T-helper 1 cell treated with Interleukin-12 subunit alpha and Interleukin-12 subunit beta and Interleukin-4 antibody, amounts not matched to agents 30 ng/mL and 1 ng/mL, for 36 hours (primary cell): ENCODE measurements around the gene THSD1. TPM values are rescaled to one million over a fixed set of nuclear protein-coding genes. Genes with fewer than 3 reads are reported as not detected.
"Not testable (repeated sequence)": the region's sequence is repeated elsewhere in the genome, so short reads cannot be mapped to it uniquely, and the experiment has no call there.

ENCODE experiments used
- intact Hi-C: fragments of 100-400 bp; cut with micrococcal nuclease; formaldehyde crosslinking; loops from one replicate; pipeline ENCODE4 v1.15.1; 2024
- total RNA-seq: library from RNA; stranded (reverse); gene quantifications from 2 replicates; pipeline ENCODE4 v1.2.3, GENCODE V29; 2022

THSD1 gene
- total RNA-seq, 1 donor from 2014 or later: 0.49 TPM

DNA sequence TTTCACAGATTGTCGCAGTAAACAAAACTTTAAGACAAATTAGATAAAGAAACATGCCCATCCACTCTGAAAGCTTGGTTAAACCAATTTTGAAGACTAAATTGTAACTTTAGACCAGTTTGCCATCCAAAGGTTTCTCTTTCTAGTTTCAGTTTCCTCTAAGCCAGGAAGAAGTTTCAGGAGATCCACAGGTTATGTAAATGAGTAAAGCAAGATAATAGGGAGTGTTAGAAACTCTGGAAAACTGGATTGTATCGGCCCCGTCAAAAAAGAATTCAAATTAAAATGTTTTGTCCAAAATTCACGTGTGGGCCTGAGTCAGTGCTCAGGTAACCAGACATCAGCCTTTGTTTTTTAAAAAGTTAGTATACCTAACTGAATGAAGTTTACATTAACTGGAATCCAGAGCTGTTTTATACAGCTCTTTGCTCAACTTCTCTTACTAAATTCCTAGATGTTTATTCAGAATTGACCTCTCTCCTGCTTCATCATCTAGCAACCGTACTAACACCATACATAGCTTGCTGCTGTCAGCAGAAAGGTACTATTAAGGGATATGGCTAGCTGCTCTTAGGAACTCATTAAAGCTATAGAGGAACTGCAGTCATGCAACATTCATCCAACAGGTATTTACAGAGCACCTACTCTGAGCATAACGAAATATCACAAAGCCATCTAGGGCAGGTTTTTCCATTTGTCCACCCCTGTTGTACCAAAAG is 43.6 kb downstream of the THSD1 start:
- intact Hi-C loops: not testable (repeated sequence)

- intact Hi-C loops: no loop called here
Measured at GRCh38 chr13:52361225-52361624, 44.7 kb downstream of the THSD1 start.

GRCh38 chr13:52359534-52359933 is 46.4 kb downstream of the THSD1 start:
- intact Hi-C loops: no loop called here

GRCh38 chr13:52356327-52356726 is 49.6 kb downstream of the THSD1 start:
- intact Hi-C loops: no loop called here

DNA sequence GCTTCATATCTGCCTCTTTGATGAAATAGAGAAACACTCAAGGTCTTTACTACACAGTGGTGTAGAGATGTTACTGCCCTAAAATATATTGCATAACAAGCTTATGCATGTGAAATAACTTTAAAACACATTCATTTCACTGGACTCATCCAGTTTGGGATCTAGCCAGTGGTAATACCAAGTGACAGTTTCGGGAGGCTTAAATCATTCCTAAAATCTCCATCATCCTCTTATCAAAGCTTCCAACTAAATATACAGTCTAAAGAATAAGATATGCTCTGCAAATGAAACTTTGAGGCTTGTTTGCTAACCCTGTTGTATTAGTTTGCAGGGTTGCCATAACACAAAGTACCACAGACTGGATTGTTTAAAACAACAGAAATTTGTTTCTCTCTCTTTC is 52.8 kb downstream of the THSD1 start:
- intact Hi-C loops: no loop called here

DNA sequence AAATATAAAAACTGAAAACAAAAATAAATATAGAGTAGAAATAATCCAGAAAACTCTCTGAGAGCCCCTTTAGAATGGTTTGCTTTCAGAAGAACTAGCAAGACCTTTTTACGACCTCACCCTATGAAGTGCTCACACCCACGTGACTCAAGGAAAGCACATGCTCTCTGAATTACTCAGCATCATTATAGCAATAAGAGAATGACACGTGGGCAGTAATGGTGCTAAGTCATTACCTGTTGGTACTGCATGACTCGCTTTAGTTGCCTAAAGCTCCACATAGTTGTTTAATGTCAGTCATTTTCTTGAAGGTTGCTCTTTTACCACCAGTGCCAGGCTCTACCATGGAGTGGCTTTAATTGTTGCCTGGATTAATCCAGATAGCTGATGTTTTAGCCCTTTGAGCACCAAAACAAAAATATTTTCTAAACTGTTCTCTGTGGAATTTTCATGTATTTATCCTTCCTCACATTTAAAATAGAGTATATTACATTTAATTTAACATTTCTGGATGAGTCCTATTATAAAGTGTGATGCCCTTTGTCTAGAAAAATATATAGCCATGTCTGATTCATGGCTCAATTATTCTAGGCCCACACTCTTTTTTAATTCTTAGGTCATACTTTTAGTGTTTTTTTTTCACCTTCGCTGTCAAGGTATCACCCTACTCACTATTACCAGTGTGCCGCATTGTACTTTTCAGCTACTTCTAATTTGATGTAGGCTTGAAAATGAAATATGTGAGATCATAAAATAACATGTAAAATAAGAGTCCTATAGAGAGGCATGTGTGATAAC is 56.8 kb downstream of the THSD1 start:
- intact Hi-C loops: no loop called here

- intact Hi-C loops: no loop called here
Measured at GRCh38 chr13:52348071-52348470, 57.9 kb downstream of the THSD1 start.

GRCh38 chr13:52345631-52346251 is 60.2 kb downstream of the THSD1 start:
- intact Hi-C loops: no loop called here

- intact Hi-C loops: no loop called here
Measured at GRCh38 chr13:52345048-52345447, 60.9 kb downstream of the THSD1 start.

DNA sequence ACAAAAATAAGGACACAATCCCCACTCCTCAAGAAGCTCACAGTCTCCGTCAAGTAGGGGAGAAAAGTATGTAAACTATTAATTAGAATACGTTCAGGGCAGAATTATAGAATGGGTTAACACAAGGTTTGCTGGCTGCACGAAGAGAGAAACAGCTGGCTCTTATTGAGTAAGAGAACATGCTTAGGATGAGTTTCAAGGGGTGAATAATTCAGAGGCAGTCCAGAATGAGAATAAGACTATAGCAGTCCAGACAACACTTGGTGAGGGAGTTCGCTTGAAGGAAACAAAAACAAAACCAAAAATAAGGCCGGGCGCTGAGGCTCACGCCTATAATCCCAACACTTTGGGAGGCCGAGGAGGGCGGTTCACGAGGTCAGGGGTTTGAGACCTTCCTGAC is 61.9 kb downstream of the THSD1 start:
- intact Hi-C loops: no loop called here

GRCh38 chr13:52342203-52342602 is 63.8 kb downstream of the THSD1 start:
- intact Hi-C loops: not testable (repeated sequence)

GRCh38 chr13:52337828-52338455 is 68.0 kb downstream of the THSD1 start:
- intact Hi-C loops: not testable (repeated sequence)

DNA sequence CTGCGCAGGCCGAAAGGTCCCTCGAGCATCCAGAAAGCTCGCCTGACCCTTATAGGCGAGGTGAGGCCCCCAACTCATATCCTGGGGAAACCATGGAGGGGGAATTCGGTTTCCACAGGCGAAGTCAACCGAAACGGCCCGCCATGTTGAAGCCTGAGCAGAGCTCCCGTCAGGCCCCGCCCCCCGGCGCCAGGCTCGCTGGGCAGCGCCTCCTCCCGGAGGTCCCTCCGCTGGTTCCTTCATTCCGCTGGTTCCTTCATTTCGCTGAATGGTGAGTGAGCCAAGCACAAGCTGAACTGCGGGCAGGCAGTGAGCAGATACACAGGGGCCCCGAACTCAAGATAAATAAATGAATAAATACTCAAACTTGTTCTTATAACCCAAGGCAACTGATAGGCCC is 71.9 kb downstream of the THSD1 start:
- intact Hi-C loops: not testable (repeated sequence)

DNA sequence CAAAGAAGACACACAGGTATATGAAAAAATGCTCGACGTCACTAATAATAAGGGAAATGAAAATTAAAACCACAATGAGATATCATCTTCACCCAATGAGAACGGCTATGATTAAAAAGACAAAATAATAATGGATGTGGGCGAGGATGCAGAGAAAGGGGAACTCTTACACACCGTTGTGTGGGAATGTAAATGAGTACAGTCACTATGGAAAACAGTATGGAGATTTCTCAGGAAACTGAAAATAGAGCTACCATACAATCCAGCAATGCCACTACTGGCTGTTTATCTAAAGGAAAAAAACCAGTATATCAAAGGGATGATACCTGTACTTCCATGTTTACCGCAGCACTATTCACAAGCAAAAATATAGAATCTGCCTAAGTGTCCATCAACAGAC is 74.1 kb downstream of the THSD1 start:
- intact Hi-C loops: not testable (repeated sequence)

Other genes with a start within 250 kb of the THSD1 start
- 8.6 and 9.0 TPM in 2 replicates for gene NEK3, start 246.6 kb downstream of the THSD1 start, total RNA-seq
- 50.4 and 51.9 TPM in 2 replicates for gene VPS36, start 44.5 kb upstream of the THSD1 start, total RNA-seq
- 48.6 and 49.4 TPM in 2 replicates for gene CKAP2, start 49.3 kb upstream of the THSD1 start, total RNA-seq
- 9.7 TPM in 2 replicates for gene HNRNPA1L2, start 236.3 kb upstream of the THSD1 start, total RNA-seq
- gene SUGT1, start 246.7 kb upstream of the THSD1 start, total RNA-seq: 47.1 and 48.6 TPM in 2 replicates